Measurements from ENCODE around the gene STAT5A. TPM values are rescaled to one million over a fixed set of nuclear protein-coding genes. Genes with fewer than 3 reads are reported as not detected.
A peak's percentile ranks its signal among the peaks of the same experiment; 100 is the strongest.

Gene STAT5A
- total and polyA plus RNA-seq, 8 donors, result 10.5 to 19.8 (median 14.5) TPM

DNA sequence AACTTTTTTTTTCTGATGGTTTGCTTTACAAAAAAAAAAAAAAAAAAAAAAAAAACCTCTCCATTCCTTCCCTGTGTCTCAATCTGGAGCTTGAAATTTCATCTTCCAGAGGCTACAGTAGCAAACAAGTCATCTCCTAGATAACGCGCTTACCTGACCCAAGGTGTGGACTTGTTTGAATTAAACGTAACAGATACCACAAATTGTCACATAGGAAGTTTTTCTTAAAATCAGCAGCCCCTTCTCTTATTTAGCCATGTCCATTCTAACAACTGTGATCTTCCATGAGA lies 14.1 kb upstream of the STAT5A start:
- Histone ChIP-seq H3K36me3 (no peaks in the 10 kb centered on the region), H3K9me3 (no peaks in the 10 kb centered on the region), H3K4me3 (no peak overlapping the region), H3K27me3 (no peaks in the 10 kb centered on the region), H3K27ac (no peak overlapping the region), H3K4me1 (peaks cover 0 to 12% (median 0%) of the 10 kb centered on the region in 3 donors)
- DNase-seq (no peak), ATAC-seq (no peak), FAIRE-seq (no peak)
- WGBS, 2 donors, result 76 to 78% methylated on average over 3 of the region's 3 CpGs
- intact Hi-C loops (cut with DNase I), result no loop called here
- no peak for TF ChIP-seq CTCF (IDR thresholded peaks at IDR 0.05)

DNA sequence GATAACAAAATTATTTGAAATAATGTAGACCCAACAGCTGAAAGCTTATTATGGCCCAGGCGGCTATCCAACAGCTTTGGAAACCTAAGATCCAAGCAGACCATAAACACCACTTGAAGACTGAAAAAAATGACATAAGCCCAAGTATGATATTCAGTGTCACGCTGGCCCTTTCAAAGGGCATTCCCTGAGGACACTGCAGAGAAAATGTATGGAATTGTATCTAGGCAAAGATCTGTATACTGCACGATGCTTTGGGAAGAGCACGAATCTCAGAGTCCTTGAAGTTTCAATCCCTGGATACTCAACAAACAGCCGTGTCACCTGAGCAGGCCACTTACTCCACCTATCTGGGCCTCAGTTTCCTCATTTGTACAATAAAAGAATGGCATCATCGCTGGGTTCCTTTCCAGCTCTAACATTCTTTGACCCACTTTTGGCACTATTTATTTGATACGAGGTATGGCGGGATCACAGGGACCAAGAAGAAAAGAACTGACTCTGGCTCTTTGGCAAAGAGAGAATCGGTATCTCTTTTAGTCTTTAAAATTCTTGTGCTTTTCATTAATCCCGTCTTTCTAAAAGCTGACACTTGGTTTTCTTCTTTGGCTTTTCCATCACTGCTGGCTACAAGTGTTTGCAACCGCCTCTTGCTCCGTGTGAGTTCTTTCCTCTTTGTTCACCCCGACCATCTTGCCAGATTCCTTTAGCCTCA lies 13.3 kb upstream of the STAT5A start:
- no peak for TF ChIP-seq CTCF (IDR thresholded peaks at IDR 0.05)
- Histone ChIP-seq H3K9me3 (no peaks in the 10 kb centered on the region), H3K27me3 (no peaks in the 10 kb centered on the region), H3K36me3 (no peaks in the 10 kb centered on the region), H3K4me3 (peak overlapping the region; percentile 46 to 84 (median 76)), H3K27ac (no peak overlapping the region), H3K4me1 (peaks cover 0 to 12% (median 0%) of the 10 kb centered on the region in 3 donors)
- WGBS, 2 donors, result 29 to 33% methylated on average over 13 of the region's 13 CpGs
- intact Hi-C loops (cut with DNase I), result no loop called here
- ATAC-seq (no peak), FAIRE-seq (no peak), DNase-seq (no peak)

GRCh38 chr17:42275527-42276358 lies 12.6 kb upstream of the STAT5A start:
- WGBS, 2 donors, result 1% methylated on average over 29 to 82 of the region's 82 CpGs

GRCh38 chr17:42276359-42276608 lies 12.0 kb upstream of the STAT5A start, which contains the start of gene STAT5B:
TSS of gene STAT5B (minus strand) at chr17:42276391. CDS start at chr17:42232127, 44,264 bp downstream.
- Histone ChIP-seq H3K9me3 (no peaks in the 10 kb centered on the region), H3K27me3 (no peaks in the 10 kb centered on the region), H3K36me3 (no peaks in the 10 kb centered on the region), H3K4me3 (peak within 1 kb of the TSS; percentile 57 to 84 (median 76)), H3K4me1 (peaks cover 0 to 15% (median 0%) of the 10 kb centered on the region in 3 donors), H3K27ac (peak within 1 kb of the TSS; percentile 86 to 93 (median 90))
- no peak for FAIRE-seq
- peak; percentile 87 to 94 (median 88) for ATAC-seq
- WGBS, 2 donors, result 0 to 1% methylated on average over 33 to 47 of the region's 47 CpGs
- no peak for TF ChIP-seq CTCF (IDR thresholded peaks at IDR 0.05)
- DNase-seq, result peak; percentile 65 to 91 (median 76)
- intact Hi-C loops (cut with DNase I), result no loop called here

More at GRCh38 chr17:42275527-42276358, 12.6 kb upstream of the STAT5A start:
- no peaks in the 10 kb centered on the region for H3K27me3 ChIP-seq
- peak overlapping the region; percentile 46 to 84 (median 76) for H3K4me3 ChIP-seq
- ATAC-seq (peak in 3 of 4 donors; percentile 22 to 40 (median 36)), DNase-seq (peak in 1 of 6 donors; percentile 29), FAIRE-seq (no peak)
- intact Hi-C loops (cut with DNase I), result no loop called here
- H3K36me3 ChIP-seq, result no peaks in the 10 kb centered on the region
- H3K27ac ChIP-seq, result peak overlapping the region in 2 of 4 donors; percentile 10 to 93
- H3K9me3 ChIP-seq, result no peaks in the 10 kb centered on the region
- TF ChIP-seq CTCF (IDR thresholded peaks at IDR 0.05), result no peak
- peaks cover 0 to 12% (median 0%) of the 10 kb centered on the region in 3 donors for H3K4me1 ChIP-seq

Data from pancreas (tissue), 10 donors.